ENCODE measurements around the gene OMA1.

GRCh38 chr1:58575551-58576324 lies 29.2 kb upstream of the OMA1 start:
- TF ChIP-seq, protein P1, sequence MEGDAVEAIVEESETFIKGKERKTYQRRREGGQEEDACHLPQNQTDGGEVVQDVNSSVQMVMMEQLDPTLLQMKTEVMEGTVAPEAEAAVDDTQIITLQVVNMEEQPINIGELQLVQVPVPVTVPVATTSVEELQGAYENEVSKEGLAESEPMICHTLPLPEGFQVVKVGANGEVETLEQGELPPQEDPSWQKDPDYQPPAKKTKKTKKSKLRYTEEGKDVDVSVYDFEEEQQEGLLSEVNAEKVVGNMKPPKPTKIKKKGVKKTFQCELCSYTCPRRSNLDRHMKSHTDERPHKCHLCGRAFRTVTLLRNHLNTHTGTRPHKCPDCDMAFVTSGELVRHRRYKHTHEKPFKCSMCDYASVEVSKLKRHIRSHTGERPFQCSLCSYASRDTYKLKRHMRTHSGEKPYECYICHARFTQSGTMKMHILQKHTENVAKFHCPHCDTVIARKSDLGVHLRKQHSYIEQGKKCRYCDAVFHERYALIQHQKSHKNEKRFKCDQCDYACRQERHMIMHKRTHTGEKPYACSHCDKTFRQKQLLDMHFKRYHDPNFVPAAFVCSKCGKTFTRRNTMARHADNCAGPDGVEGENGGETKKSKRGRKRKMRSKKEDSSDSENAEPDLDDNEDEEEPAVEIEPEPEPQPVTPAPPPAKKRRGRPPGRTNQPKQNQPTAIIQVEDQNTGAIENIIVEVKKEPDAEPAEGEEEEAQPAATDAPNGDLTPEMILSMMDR (IDR thresholded peaks at IDR 0.05), result no peak
- TF ChIP-seq NFIC (IDR thresholded peaks at IDR 0.05; ENCODE audit: borderline replicate concordance) (no peak), YY1 (IDR thresholded peaks at IDR 0.05; ENCODE audit: low read depth) (no peak), POLR2AphosphoS5 (IDR thresholded peaks at IDR 0.05; ENCODE audit: low read depth, low read length) (no peak), ELF1 (IDR thresholded peaks at IDR 0.05) (no peak), TEAD4 (IDR thresholded peaks at IDR 0.05; ENCODE audit: borderline replicate concordance, insufficient read depth) (no peak), EZH2phosphoT487 (IDR thresholded peaks at IDR 0.05; ENCODE audit: borderline replicate concordance, low read depth) (no peak), USF1 (IDR thresholded peaks at IDR 0.05; ENCODE audit: borderline replicate concordance, low read depth) (no peak), GABPA (IDR thresholded peaks at IDR 0.05; ENCODE audit: low read depth) (no peak), SMC3 (IDR thresholded peaks at IDR 0.05; ENCODE audit: low read depth, low read length) (no peak)
- TF ChIP-seq, protein P2, sequence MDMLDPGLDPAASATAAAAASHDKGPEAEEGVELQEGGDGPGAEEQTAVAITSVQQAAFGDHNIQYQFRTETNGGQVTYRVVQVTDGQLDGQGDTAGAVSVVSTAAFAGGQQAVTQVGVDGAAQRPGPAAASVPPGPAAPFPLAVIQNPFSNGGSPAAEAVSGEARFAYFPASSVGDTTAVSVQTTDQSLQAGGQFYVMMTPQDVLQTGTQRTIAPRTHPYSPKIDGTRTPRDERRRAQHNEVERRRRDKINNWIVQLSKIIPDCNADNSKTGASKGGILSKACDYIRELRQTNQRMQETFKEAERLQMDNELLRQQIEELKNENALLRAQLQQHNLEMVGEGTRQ (IDR thresholded peaks at IDR 0.05; ENCODE audit: borderline replicate concordance, low read depth, low read length), result no peak
- TF ChIP-seq, protein P3, sequence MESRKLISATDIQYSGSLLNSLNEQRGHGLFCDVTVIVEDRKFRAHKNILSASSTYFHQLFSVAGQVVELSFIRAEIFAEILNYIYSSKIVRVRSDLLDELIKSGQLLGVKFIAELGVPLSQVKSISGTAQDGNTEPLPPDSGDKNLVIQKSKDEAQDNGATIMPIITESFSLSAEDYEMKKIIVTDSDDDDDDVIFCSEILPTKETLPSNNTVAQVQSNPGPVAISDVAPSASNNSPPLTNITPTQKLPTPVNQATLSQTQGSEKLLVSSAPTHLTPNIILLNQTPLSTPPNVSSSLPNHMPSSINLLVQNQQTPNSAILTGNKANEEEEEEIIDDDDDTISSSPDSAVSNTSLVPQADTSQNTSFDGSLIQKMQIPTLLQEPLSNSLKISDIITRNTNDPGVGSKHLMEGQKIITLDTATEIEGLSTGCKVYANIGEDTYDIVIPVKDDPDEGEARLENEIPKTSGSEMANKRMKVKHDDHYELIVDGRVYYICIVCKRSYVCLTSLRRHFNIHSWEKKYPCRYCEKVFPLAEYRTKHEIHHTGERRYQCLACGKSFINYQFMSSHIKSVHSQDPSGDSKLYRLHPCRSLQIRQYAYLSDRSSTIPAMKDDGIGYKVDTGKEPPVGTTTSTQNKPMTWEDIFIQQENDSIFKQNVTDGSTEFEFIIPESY (IDR thresholded peaks at IDR 0.05; ENCODE audit: borderline replicate concordance, low read depth), result no peak
